ENCODE data around the gene AP2B1. TPM values are rescaled to one million over a fixed set of nuclear protein-coding genes. Genes with fewer than 3 reads are reported as not detected.

AP2B1 gene
- total RNA-seq, 5 donors from 2014 or later (not counting 1 experiment from before 2014, with no cell fraction given): 106 to 157 (median 134) TPM

DNA sequence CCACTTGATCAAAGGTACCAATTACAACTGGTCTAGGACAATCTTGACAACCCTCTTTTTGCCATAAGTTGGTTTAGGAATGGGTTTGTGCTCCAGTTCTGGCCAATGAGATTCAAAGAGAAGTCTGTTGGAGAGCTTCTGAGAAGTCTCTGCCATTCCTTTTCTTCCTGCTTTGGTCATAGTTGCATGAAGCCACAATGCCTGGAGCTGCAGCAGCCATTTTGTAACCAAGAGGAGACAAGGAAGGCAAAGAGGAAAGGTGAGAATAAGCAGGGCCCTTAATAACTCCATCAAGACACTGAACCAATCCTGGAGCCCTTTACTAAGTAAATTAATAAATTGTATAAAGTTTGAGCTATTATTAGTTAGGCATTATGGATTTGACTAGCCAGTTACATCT, 170.1 kb downstream of the AP2B1 start:
- H3K4me3 ChIP-seq (ENCODE audit: control insufficient read depth in 1 of 2, extremely low read depth in 1 of 2, low read length in 1 of 2): no peak overlapping the region
- H3K4me3 Mint-ChIP-seq: no peak overlapping the region
- ChIA-PET POLR2A (interaction anchor here in 1 of 2 donors (0.7 kb wide), 1 partner anchor 17 kb away, joined by 3 read pairs; no protein-coding TSS in a partner anchor), CTCF (interaction anchor here (0.6 to 1.4 kb wide), 5 partner anchors 10 to 638 kb away, joined by 3 to 9 read pairs (median 3); partner anchors contain the start of gene RAD51D (in 1 of the 2))
- H3K4me1 Mint-ChIP-seq: no peaks in the 10 kb centered on the region
- no peak for DNase-seq
- H3K27ac Mint-ChIP-seq: no peak overlapping the region
- no peaks in the 10 kb centered on the region for H3K4me1 ChIP-seq (ENCODE audit: control insufficient read depth in 1 of 2, extremely low read depth in 1 of 2, insufficient read depth in 2 of 2, low read length in 2 of 2)
- H3K27me3 ChIP-seq (replicated peaks in 1 of 2; ENCODE audit: control insufficient read depth in 2 of 2, extremely low read depth in 1 of 2, insufficient read depth in 2 of 2, low read length in 1 of 2): peaks cover 0 to 8% of the 10 kb centered on the region in 2 experiments
- H3K27me3 Mint-ChIP-seq: peaks cover 0 to 8% of the 10 kb centered on the region in 2 donors
- H3K9me3 Mint-ChIP-seq: no peaks in the 10 kb centered on the region
- no peaks in the 10 kb centered on the region for H3K9me3 ChIP-seq
- no peak overlapping the region for H3K27ac ChIP-seq (ENCODE audit: low read length)
- no peaks in the 10 kb centered on the region for H3K36me3 ChIP-seq (ENCODE audit: control insufficient read depth in 2 of 2, extremely low read depth in 1 of 2, insufficient read depth in 1 of 2, low read length in 1 of 2)
- no peaks in the 10 kb centered on the region for H3K36me3 Mint-ChIP-seq
- ATAC-seq (replicated peaks in 1 of 4): no peak

DNA sequence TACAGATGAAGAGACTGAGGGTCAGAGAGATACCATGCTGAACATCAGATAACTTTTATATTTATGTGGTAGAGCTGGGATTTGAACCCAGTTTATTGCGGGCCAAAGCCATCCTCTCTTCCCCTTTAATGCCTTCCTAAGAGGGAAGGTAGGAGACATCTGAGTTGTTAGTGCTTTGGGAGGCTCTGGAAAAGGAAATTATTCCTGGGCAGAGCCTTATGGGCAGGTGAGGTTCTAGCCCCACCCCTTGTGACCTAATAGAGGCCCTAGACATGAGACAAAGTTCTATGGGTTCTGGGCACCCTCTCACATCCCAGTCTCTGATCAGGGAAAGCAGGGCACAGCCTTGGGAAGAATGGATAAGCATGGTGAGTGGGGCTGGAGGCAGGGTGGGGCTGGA, 173.5 kb downstream of the AP2B1 start, which contains the start of gene C17orf50:
TSS of gene C17orf50 (plus strand) at position 301 of the 400 bp plus-strand sequence. CDS start at position 356, 55 bp downstream.
- Histone ChIP-seq H3K4me1 (ENCODE audit: control insufficient read depth in 1 of 2, extremely low read depth in 1 of 2, insufficient read depth in 2 of 2, low read length in 2 of 2) (peaks cover 0 to 17% of the 10 kb centered on the region in 2 experiments), H3K4me3 (ENCODE audit: control insufficient read depth in 1 of 2, extremely low read depth in 1 of 2, low read length in 1 of 2) (no peak within 1 kb of the TSS), H3K27ac (ENCODE audit: low read length) (no peak within 1 kb of the TSS), H3K9me3 (no peaks in the 10 kb centered on the region), H3K36me3 (ENCODE audit: control insufficient read depth in 2 of 2, extremely low read depth in 1 of 2, insufficient read depth in 1 of 2, low read length in 1 of 2) (no peaks in the 10 kb centered on the region), H3K27me3 (replicated peaks in 1 of 2; ENCODE audit: control insufficient read depth in 2 of 2, extremely low read depth in 1 of 2, insufficient read depth in 2 of 2, low read length in 1 of 2) (no peaks in the 10 kb centered on the region)
- Mint-ChIP-seq H3K27me3 (no peaks in the 10 kb centered on the region), H3K36me3 (no peaks in the 10 kb centered on the region), H3K4me3 (no peak within 1 kb of the TSS), H3K4me1 (peaks cover 8 to 11% (median 9%) of the 10 kb centered on the region in 3 donors), H3K9me3 (no peaks in the 10 kb centered on the region), H3K27ac (no peak within 1 kb of the TSS)
- WGBS (ENCODE audit: insufficient coverage): no CpG with 5 or more reads among the region's 1 CpG
- POLR2A ChIA-PET: interaction anchor here (0.6 kb wide), 2 partner anchors 695 to 1328 kb away, joined by 4 to 5 read pairs; no protein-coding TSS in a partner anchor
- no peak for DNase-seq
- no peak for ATAC-seq (replicated peaks in 1 of 4)
- CTCF ChIA-PET: no interaction called here

DNA sequence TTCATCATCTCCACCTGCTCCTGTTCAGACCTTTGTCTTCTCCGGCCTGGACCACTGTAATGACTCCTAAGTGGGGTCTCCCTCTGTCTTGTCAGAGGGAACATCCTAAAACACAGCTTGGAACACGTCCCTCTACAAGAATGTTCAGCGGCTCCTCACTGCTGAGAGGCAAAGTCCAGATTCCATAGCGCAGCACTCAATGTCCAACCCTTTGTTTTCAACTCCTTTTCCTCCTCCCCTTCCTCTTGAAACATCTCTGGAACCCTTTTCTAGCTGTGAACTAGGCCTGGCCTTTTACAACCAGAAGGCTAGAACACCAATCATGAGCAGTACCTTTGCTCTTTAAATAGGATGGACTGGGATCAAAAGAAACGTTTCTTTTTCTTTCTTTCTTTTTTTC, 174.5 kb downstream of the AP2B1 start:
- Histone ChIP-seq H3K27me3 (replicated peaks in 1 of 2; ENCODE audit: control insufficient read depth in 2 of 2, extremely low read depth in 1 of 2, insufficient read depth in 2 of 2, low read length in 1 of 2) (no peaks in the 10 kb centered on the region), H3K27ac (ENCODE audit: low read length) (no peak overlapping the region), H3K4me3 (ENCODE audit: control insufficient read depth in 1 of 2, extremely low read depth in 1 of 2, low read length in 1 of 2) (no peak overlapping the region), H3K36me3 (ENCODE audit: control insufficient read depth in 2 of 2, extremely low read depth in 1 of 2, insufficient read depth in 1 of 2, low read length in 1 of 2) (no peaks in the 10 kb centered on the region), H3K4me1 (ENCODE audit: control insufficient read depth in 1 of 2, extremely low read depth in 1 of 2, insufficient read depth in 2 of 2, low read length in 2 of 2) (peaks cover 0 to 17% of the 10 kb centered on the region in 2 experiments), H3K9me3 (no peaks in the 10 kb centered on the region)
- Mint-ChIP-seq H3K4me1 (peaks cover 8 to 11% (median 10%) of the 10 kb centered on the region in 3 donors), H3K27ac (no peak overlapping the region), H3K27me3 (no peaks in the 10 kb centered on the region), H3K9me3 (no peaks in the 10 kb centered on the region), H3K4me3 (no peak overlapping the region), H3K36me3 (no peaks in the 10 kb centered on the region)
- CTCF ChIA-PET: interaction anchor here in 1 of 2 donors (0.6 kb wide), 2 partner anchors 43 to 44 kb away, joined by 4 read pairs; no protein-coding TSS in a partner anchor
- ATAC-seq (replicated peaks in 1 of 4): no peak
- POLR2A ChIA-PET: no interaction called here
- no peak for DNase-seq
- WGBS (ENCODE audit: insufficient coverage): 82% methylated on average over 4 of the region's 5 CpGs

DNA sequence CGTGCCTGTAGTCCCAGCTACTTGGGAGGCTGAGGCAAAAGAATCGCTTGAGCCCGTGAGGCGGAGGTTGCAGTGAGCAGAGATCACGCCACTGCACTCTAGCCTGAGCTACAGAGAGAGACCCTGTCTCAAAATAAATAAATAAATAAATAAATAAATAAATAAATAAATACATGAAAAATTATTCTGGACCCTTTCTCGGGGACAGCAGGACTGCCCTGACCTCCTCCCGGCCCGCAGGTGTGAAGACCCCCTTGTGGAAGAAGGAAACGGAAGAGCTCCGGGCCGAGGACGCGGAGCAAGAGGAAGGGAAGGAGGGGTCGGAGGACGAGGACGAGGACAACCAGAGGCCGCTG, 176.6 kb downstream of the AP2B1 start:
- ChIA-PET POLR2A (interaction anchor here (0.5 to 1.4 kb wide), 5 partner anchors 45 to 836 kb away, joined by 4 to 7 read pairs (median 5); partner anchors contain the start of gene TAF15 (in 1 of the 2)), CTCF (interaction anchor here (0.6 to 2.6 kb wide), 25 partner anchors 14 to 1974 kb away, joined by 3 to 75 read pairs (median 4); partner anchors contain the start of genes TAF15 (in 2 of the 2), PEX12 (in 1 of the 2) and RASL10B (in 1 of the 2))
- H3K4me3 ChIP-seq (ENCODE audit: control insufficient read depth in 1 of 2, extremely low read depth in 1 of 2, low read length in 1 of 2): peak overlapping the region; percentile 78 to 83
- no peak overlapping the region for H3K27ac ChIP-seq (ENCODE audit: low read length)
- H3K9me3 Mint-ChIP-seq: no peaks in the 10 kb centered on the region
- peaks cover 8 to 11% (median 10%) of the 10 kb centered on the region in 3 donors for H3K4me1 Mint-ChIP-seq
- ATAC-seq (replicated peaks in 1 of 4) (no peak), DNase-seq (no peak)
- no peaks in the 10 kb centered on the region for H3K36me3 ChIP-seq (ENCODE audit: control insufficient read depth in 2 of 2, extremely low read depth in 1 of 2, insufficient read depth in 1 of 2, low read length in 1 of 2)
- H3K4me3 Mint-ChIP-seq: peak overlapping the region; percentile 83 to 94 (median 90)
- H3K27me3 ChIP-seq (replicated peaks in 1 of 2; ENCODE audit: control insufficient read depth in 2 of 2, extremely low read depth in 1 of 2, insufficient read depth in 2 of 2, low read length in 1 of 2): no peaks in the 10 kb centered on the region
- H3K27ac Mint-ChIP-seq: peak overlapping the region in 1 of 2 donors; percentile 72
- no peaks in the 10 kb centered on the region for H3K9me3 ChIP-seq
- 14% methylated on average over 13 of the region's 17 CpGs for WGBS (ENCODE audit: insufficient coverage)
- peaks cover 0 to 3% of the 10 kb centered on the region in 2 donors for H3K27me3 Mint-ChIP-seq
- peaks cover 0 to 17% of the 10 kb centered on the region in 2 experiments for H3K4me1 ChIP-seq (ENCODE audit: control insufficient read depth in 1 of 2, extremely low read depth in 1 of 2, insufficient read depth in 2 of 2, low read length in 2 of 2)
- no peaks in the 10 kb centered on the region for H3K36me3 Mint-ChIP-seq

DNA sequence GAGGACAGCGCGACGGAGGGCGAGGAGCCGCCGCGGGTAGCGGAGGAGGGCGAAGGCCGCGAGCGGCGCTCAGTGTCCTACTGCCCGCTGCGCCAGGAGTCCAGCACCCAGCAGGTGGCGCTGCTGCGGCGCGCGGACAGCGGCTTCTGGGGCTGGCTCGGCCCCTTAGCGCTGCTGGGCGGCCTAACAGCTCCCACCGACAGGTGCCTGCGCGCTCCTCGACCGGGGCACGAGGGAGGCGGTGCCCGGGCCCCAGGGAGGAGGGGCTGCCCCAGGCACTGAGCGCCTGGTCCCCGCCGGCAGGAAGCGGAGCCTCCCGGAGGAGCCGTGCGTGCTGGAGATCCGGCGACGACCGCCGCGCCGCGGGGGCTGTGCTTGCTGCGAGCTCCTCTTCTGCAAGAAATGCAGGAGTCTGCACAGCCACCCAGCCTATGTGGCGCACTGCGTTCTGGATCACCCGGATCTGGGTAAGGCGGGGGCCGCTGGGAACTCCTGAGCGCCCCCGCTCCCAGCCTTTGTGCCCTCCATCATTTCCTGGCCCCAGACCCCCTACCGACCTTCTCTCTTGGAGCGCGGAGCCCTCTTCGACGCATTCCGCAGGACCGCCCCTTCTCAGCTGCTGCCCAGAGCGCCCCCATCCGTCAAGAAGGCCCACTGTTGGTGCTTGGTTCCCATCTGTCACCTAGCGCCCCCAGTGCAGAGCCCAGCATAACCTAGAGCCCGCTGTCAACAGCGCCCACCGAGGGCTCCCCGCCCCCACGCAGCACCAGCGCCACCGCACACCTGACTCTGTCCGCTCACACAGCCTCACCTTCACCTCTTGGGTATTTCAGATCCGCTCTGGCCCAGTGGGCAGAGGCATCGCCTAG, 177.2 kb downstream of the AP2B1 start:
- ChIA-PET POLR2A (interaction anchor here (0.5 to 1.4 kb wide), 3 partner anchors 44 to 111 kb away, joined by 4 to 7 read pairs (median 4); partner anchors contain the start of gene TAF15 (in 1 of the 2)), CTCF (interaction anchor here (0.6 to 2.6 kb wide), 23 partner anchors 15 to 714 kb away, joined by 3 to 75 read pairs (median 5); partner anchors contain the start of genes TAF15 (in 2 of the 2), PEX12 (in 1 of the 2) and RASL10B (in 1 of the 2))
- Histone ChIP-seq H3K4me1 (ENCODE audit: control insufficient read depth in 1 of 2, extremely low read depth in 1 of 2, insufficient read depth in 2 of 2, low read length in 2 of 2) (peaks cover 0 to 17% of the 10 kb centered on the region in 2 experiments), H3K9me3 (no peaks in the 10 kb centered on the region), H3K27ac (ENCODE audit: low read length) (peak overlapping the region; percentile 57), H3K4me3 (ENCODE audit: control insufficient read depth in 1 of 2, extremely low read depth in 1 of 2, low read length in 1 of 2) (peak overlapping the region; percentile 78 to 83), H3K27me3 (replicated peaks in 1 of 2; ENCODE audit: control insufficient read depth in 2 of 2, extremely low read depth in 1 of 2, insufficient read depth in 2 of 2, low read length in 1 of 2) (peaks cover 0 to 2% of the 10 kb centered on the region in 2 experiments), H3K36me3 (ENCODE audit: control insufficient read depth in 2 of 2, extremely low read depth in 1 of 2, insufficient read depth in 1 of 2, low read length in 1 of 2) (no peaks in the 10 kb centered on the region)
- H3K9me3 Mint-ChIP-seq: no peaks in the 10 kb centered on the region
- H3K36me3 Mint-ChIP-seq: no peaks in the 10 kb centered on the region
- H3K27ac Mint-ChIP-seq: peak overlapping the region; percentile 58 to 83
- DNase-seq: peak; percentile 60 to 91 (median 75)
- H3K4me1 Mint-ChIP-seq: peaks cover 8 to 11% (median 10%) of the 10 kb centered on the region in 3 donors
- H3K27me3 Mint-ChIP-seq: peaks cover 2 to 3% of the 10 kb centered on the region in 2 donors
- peak overlapping the region; percentile 83 to 94 (median 90) for H3K4me3 Mint-ChIP-seq
- peak; percentile 85 to 92 (median 90) for ATAC-seq (replicated peaks in 1 of 4)
- WGBS (ENCODE audit: insufficient coverage): 2% methylated on average over 75 of the region's 75 CpGs
